Astrocyte (in vitro differentiated cells and primary cell): ENCODE measurements around the gene FABP3.

Experiments
- EZH2 ChIP-seq: IDR thresholded peaks from 2 replicates; pipeline ENCODE4 v1.6.1; 2012; ENCODE audit warnings: mild to moderate bottlenecking, low read length, inconsistent platforms; ENCODE audit not compliant: insufficient read depth
- TF ChIP-seq, protein P1 (sequence below): IDR thresholded peaks from 2 replicates; pipeline ENCODE4 v1.5.1; 2011; ENCODE audit warnings: low read depth, mild to moderate bottlenecking, inconsistent platforms, low read length, moderate library complexity; ENCODE audit not compliant: insufficient read depth

DNA sequence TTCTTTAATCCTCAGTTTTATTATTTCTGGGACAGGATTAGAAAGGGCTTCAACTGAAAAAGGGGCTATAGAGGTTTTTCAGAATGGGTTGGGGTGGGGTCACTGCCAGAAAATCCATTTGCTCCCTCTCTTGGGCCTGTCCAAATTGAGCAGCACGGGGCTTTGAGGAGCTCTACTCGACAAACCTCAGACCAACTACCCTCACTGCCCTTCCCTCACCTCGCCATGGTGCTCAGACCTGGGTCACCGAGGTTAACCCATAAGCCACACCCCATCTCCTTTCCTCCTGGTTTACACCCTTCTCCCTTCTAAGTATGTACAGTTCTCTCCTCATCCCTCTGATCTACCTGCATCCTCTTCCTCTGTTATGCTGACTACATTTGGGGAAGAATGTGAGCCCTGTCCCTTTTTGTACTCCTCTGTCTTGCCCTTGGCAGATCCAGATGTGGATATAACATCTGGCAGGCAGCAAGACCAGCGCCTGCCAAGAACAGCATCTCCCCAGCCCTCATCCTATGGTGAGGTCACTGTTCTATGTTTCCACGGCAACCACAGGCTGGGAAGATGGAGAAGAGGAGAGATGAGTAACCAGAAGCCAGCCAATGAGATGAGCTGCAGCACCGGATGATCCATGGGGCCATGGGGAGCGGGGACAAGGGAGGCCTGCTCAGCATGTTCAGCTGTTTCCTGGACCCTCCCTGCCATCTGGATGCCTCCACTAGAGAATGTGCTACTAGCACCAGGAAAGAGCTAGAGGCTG, 3.7 kb upstream of the FABP3 start:
- no peak for TF ChIP-seq EZH2
- TF ChIP-seq, protein P1, sequence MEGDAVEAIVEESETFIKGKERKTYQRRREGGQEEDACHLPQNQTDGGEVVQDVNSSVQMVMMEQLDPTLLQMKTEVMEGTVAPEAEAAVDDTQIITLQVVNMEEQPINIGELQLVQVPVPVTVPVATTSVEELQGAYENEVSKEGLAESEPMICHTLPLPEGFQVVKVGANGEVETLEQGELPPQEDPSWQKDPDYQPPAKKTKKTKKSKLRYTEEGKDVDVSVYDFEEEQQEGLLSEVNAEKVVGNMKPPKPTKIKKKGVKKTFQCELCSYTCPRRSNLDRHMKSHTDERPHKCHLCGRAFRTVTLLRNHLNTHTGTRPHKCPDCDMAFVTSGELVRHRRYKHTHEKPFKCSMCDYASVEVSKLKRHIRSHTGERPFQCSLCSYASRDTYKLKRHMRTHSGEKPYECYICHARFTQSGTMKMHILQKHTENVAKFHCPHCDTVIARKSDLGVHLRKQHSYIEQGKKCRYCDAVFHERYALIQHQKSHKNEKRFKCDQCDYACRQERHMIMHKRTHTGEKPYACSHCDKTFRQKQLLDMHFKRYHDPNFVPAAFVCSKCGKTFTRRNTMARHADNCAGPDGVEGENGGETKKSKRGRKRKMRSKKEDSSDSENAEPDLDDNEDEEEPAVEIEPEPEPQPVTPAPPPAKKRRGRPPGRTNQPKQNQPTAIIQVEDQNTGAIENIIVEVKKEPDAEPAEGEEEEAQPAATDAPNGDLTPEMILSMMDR = no peak
